ENCODE results near the gene YDJC. TPM values are rescaled to one million over a fixed set of nuclear protein-coding genes. Genes with fewer than 3 reads are reported as not detected.

The YDJC gene
- total and polyA plus RNA-seq, 2 experiments from 2014 or later, result 53.3 to 83.7 TPM

GRCh38 chr22:21592422-21592821, 37.4 kb downstream of the YDJC start:
- H3K4me3 Mint-ChIP-seq, result no peak overlapping the region
- Histone ChIP-seq H4K20me1 (replicated peaks; ENCODE audit: insufficient read depth) (peaks cover 94% of the 10 kb centered on the region), H3K4me2 (no peak overlapping the region), H3K36me3 (ENCODE audit: insufficient read depth) (peaks cover 16% of the 10 kb centered on the region), H3K4me1 (ENCODE audit: insufficient read depth) (no peaks in the 10 kb centered on the region; the same call in 1 of the 2 replicates), H2AFZ (no peak overlapping the region), H3K27ac (ENCODE audit: low read depth) (no peak overlapping the region), H3K9me2 (ENCODE audit: insufficient read depth) (no peaks in the 10 kb centered on the region), H3K27me3 (ENCODE audit: insufficient read depth) (no peaks in the 10 kb centered on the region), H3K4me3 (no peak overlapping the region), H3F3A (replicated peaks; ENCODE audit: low read depth) (peaks cover 7% of the 10 kb centered on the region; the same call in 1 of the 2 replicates), H3K79me2 (replicated peaks; ENCODE audit: insufficient read depth) (peaks cover 100% of the 10 kb centered on the region)
- ATAC-seq (no peak), DNase-seq (ENCODE audit: low spot score) (no peak)
- peaks cover 45% of the 10 kb centered on the region for H3K36me3 Mint-ChIP-seq (ENCODE audit: low read depth)
- peaks cover 22% of the 10 kb centered on the region for H3K4me1 Mint-ChIP-seq
- no peak overlapping the region for H3K27ac Mint-ChIP-seq
- H3K27me3 Mint-ChIP-seq (ENCODE audit: insufficient read depth, low read depth, poor library complexity), result peaks cover 15% of the 10 kb centered on the region
- TF ChIP-seq STAT1 (IDR thresholded peaks at IDR 0.05; ENCODE audit: unreplicated experiment), result no peak
- H3K9me3 Mint-ChIP-seq, result no peaks in the 10 kb centered on the region; the same call in 2 of the 3 replicates

GRCh38 chr22:21591695-21592094, 38.1 kb downstream of the YDJC start:
- Histone ChIP-seq H3K27me3 (ENCODE audit: insufficient read depth) (no peaks in the 10 kb centered on the region), H3K27ac (ENCODE audit: low read depth) (no peak overlapping the region), H3K4me3 (no peak overlapping the region), H2AFZ (no peak overlapping the region), H4K20me1 (replicated peaks; ENCODE audit: insufficient read depth) (peaks cover 94% of the 10 kb centered on the region), H3K9me2 (ENCODE audit: insufficient read depth) (no peaks in the 10 kb centered on the region), H3K36me3 (ENCODE audit: insufficient read depth) (peaks cover 13% of the 10 kb centered on the region), H3K4me1 (ENCODE audit: insufficient read depth) (no peaks in the 10 kb centered on the region; the same call in 1 of the 2 replicates), H3K79me2 (replicated peaks; ENCODE audit: insufficient read depth) (peaks cover 100% of the 10 kb centered on the region), H3F3A (replicated peaks; ENCODE audit: low read depth) (peaks cover 7% of the 10 kb centered on the region; the same call in 1 of the 2 replicates), H3K4me2 (no peak overlapping the region)
- H3K36me3 Mint-ChIP-seq (ENCODE audit: low read depth), result peaks cover 42% of the 10 kb centered on the region
- ATAC-seq (no peak), DNase-seq (ENCODE audit: low spot score) (no peak)
- TF ChIP-seq ETS1 (IDR thresholded peaks at IDR 0.05) (no peak), STAT1 (IDR thresholded peaks at IDR 0.05; ENCODE audit: unreplicated experiment) (no peak), EZH2phosphoT487 (IDR thresholded peaks at IDR 0.05; ENCODE audit: unreplicated experiment) (no peak), ZNF114 (CRISPR knock-in tag; IDR thresholded peaks at IDR 0.05) (no peak), CREB1 (CRISPR knock-in tag; IDR thresholded peaks at IDR 0.05; ENCODE audit: low read depth) (no peak)
- peaks cover 24% of the 10 kb centered on the region for H3K4me1 Mint-ChIP-seq
- H3K9me3 Mint-ChIP-seq, result no peaks in the 10 kb centered on the region; the same call in 2 of the 3 replicates
- H3K27me3 Mint-ChIP-seq (ENCODE audit: insufficient read depth, low read depth, poor library complexity), result peaks cover 15% of the 10 kb centered on the region
- H3K27ac Mint-ChIP-seq, result no peak overlapping the region
- H3K4me3 Mint-ChIP-seq, result no peak overlapping the region

GRCh38 chr22:21590809-21591641, 38.8 kb downstream of the YDJC start:
- Histone ChIP-seq H3K36me3 (ENCODE audit: insufficient read depth) (peaks cover 13% of the 10 kb centered on the region), H3K4me1 (ENCODE audit: insufficient read depth) (no peaks in the 10 kb centered on the region; the same call in 1 of the 2 replicates), H2AFZ (no peak overlapping the region), H3K27me3 (ENCODE audit: insufficient read depth) (no peaks in the 10 kb centered on the region), H3K4me2 (no peak overlapping the region), H3K79me2 (replicated peaks; ENCODE audit: insufficient read depth) (peaks cover 100% of the 10 kb centered on the region), H3F3A (replicated peaks; ENCODE audit: low read depth) (peaks cover 7% of the 10 kb centered on the region; the same call in 1 of the 2 replicates), H3K27ac (ENCODE audit: low read depth) (0 out of 2 replicates have a peak overlapping the region, but pooled peaks have one; percentile 39), H3K9me2 (ENCODE audit: insufficient read depth) (no peaks in the 10 kb centered on the region), H4K20me1 (replicated peaks; ENCODE audit: insufficient read depth) (peaks cover 94% of the 10 kb centered on the region), H3K4me3 (no peak overlapping the region)
- Mint-ChIP-seq H3K27me3 (ENCODE audit: insufficient read depth, low read depth, poor library complexity) (peaks cover 15% of the 10 kb centered on the region), H3K4me1 (peaks cover 24% of the 10 kb centered on the region), H3K9me3 (no peaks in the 10 kb centered on the region; the same call in 2 of the 3 replicates), H3K4me3 (no peak overlapping the region), H3K27ac (no peak overlapping the region), H3K36me3 (ENCODE audit: low read depth) (peaks cover 37% of the 10 kb centered on the region)
- DNase-seq (ENCODE audit: low spot score) (no peak), ATAC-seq (no peak)
- TF ChIP-seq EZH2 (IDR thresholded peaks at IDR 0.05; ENCODE audit: low read depth, unreplicated experiment), result no peak
- no peak for TF ChIP-seq ZNF331 (CRISPR knock-in tag; IDR thresholded peaks at IDR 0.05; ENCODE audit: low read depth)
- no peak for TF ChIP-seq ZNF462 (CRISPR knock-in tag; IDR thresholded peaks at IDR 0.05)
